ENCODE measurements around the gene CRACR2A.

CRACR2A gene

DNA sequence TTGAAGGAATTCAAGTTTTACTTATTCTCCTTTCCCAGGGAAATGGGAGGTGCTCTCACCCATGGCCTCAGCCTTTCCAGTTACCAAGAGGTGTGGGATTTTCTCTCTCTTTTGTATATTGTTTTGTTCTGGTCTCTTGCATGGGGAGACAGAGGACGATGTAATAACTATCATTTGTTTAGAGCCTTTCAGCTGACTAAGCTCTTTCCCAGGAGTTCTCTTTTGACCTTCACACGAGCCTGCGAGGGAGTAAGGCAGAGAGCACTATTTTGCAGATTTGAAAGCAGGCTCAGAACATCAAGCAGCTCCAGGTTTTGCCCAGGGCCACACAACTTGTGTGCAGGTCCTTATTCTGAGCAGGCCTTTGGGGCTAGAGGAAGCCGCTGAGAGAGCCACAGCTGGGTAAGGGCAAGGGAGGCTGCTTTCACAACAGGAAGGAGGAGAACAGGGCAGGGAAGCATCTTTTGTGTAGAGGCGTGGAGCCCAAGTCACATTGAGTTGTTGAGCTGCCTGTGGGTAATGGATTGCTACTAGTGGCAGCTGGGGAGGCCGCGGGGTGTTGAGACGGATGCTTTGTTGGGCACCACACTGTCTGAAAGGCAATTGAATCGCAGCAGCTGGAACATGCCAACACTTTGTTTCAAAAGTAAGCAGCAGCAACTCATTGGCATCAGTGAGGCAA is 145.7 kb downstream of the CRACR2A start:
- Histone ChIP-seq H3K4me1 (ENCODE audit: control insufficient read depth in 1 of 2, insufficient read depth in 2 of 2, low read length in 2 of 2) (no peaks in the 10 kb centered on the region), H4K12ac (ENCODE audit: low read depth, low read length) (no peak overlapping the region), H3K79me1 (ENCODE audit: low read length) (no peaks in the 10 kb centered on the region), H2AK5ac (ENCODE audit: low read length) (no peak overlapping the region), H2BK5ac (ENCODE audit: low read depth, low read length, poor library complexity) (no peak overlapping the region), H3K23ac (ENCODE audit: low read length) (no peak overlapping the region), H3K9me3 (ENCODE audit: insufficient read depth, low read depth, low read length) (no peaks in the 10 kb centered on the region), H3K27me3 (ENCODE audit: insufficient read depth, low read length) (peaks cover 5% of the 10 kb centered on the region), H4K91ac (ENCODE audit: low read depth, low read length) (no peak overlapping the region), H3K4me3 (ENCODE audit: low read depth, low read length) (no peak overlapping the region), H2AFZ (ENCODE audit: insufficient read depth, low read length, poor library complexity) (no peak overlapping the region), H2BK120ac (ENCODE audit: insufficient read depth, low read length, poor library complexity) (no peak overlapping the region), H3K27ac (ENCODE audit: low read depth, low read length) (no peak overlapping the region), H3K36me3 (ENCODE audit: control insufficient read depth in 1 of 2, insufficient read depth in 2 of 2, low read length in 2 of 2) (no peaks in the 10 kb centered on the region), H4K8ac (ENCODE audit: low read depth, low read length) (no peak overlapping the region), H3K4me2 (ENCODE audit: low read length) (no peak overlapping the region), H3K79me2 (ENCODE audit: control insufficient read depth, insufficient read depth, low read length, poor library complexity) (no peaks in the 10 kb centered on the region), H3K14ac (ENCODE audit: low read length) (no peak overlapping the region), H3K4ac (ENCODE audit: low read depth, low read length) (no peak overlapping the region), H3K9ac (ENCODE audit: low read length) (no peak overlapping the region), H3K18ac (ENCODE audit: low read length) (no peak overlapping the region), H2BK12ac (ENCODE audit: low read length) (no peak overlapping the region)
- DNase-seq: no peak
- no CpG with 5 or more reads among the region's 9 CpGs for WGBS (ENCODE audit: extremely low coverage, insufficient coverage, insufficient read length)

- H3K14ac ChIP-seq (ENCODE audit: low read length): no peak overlapping the region
- H3K9me3 ChIP-seq (ENCODE audit: insufficient read depth, low read depth, low read length): no peaks in the 10 kb centered on the region
- no peak overlapping the region for H3K18ac ChIP-seq (ENCODE audit: low read length)
- H3K4me3 ChIP-seq (ENCODE audit: low read depth, low read length): no peak overlapping the region
- no peak overlapping the region for H2BK12ac ChIP-seq (ENCODE audit: low read length)
- H3K36me3 ChIP-seq (ENCODE audit: control insufficient read depth in 1 of 2, insufficient read depth in 2 of 2, low read length in 2 of 2): no peaks in the 10 kb centered on the region
- no peaks in the 10 kb centered on the region for H3K4me1 ChIP-seq (ENCODE audit: control insufficient read depth in 1 of 2, insufficient read depth in 2 of 2, low read length in 2 of 2)
- H3K27me3 ChIP-seq (ENCODE audit: insufficient read depth, low read length): peaks cover 5% of the 10 kb centered on the region
- no peaks in the 10 kb centered on the region for H3K79me1 ChIP-seq (ENCODE audit: low read length)
- no peak for DNase-seq
- WGBS (ENCODE audit: extremely low coverage, insufficient coverage, insufficient read length): no CpG with 5 or more reads among the region's 10 CpGs
- no peak overlapping the region for H3K4ac ChIP-seq (ENCODE audit: low read depth, low read length)
- no peak overlapping the region for H2BK120ac ChIP-seq (ENCODE audit: insufficient read depth, low read length, poor library complexity)
- no peak overlapping the region for H4K12ac ChIP-seq (ENCODE audit: low read depth, low read length)
- H3K9ac ChIP-seq (ENCODE audit: low read length): no peak overlapping the region
- H3K4me2 ChIP-seq (ENCODE audit: low read length): no peak overlapping the region
- H3K23ac ChIP-seq (ENCODE audit: low read length): no peak overlapping the region
- H2AFZ ChIP-seq (ENCODE audit: insufficient read depth, low read length, poor library complexity): no peak overlapping the region
- H2AK5ac ChIP-seq (ENCODE audit: low read length): no peak overlapping the region
- no peak overlapping the region for H4K91ac ChIP-seq (ENCODE audit: low read depth, low read length)
- H3K27ac ChIP-seq (ENCODE audit: low read depth, low read length): no peak overlapping the region
- no peaks in the 10 kb centered on the region for H3K79me2 ChIP-seq (ENCODE audit: control insufficient read depth, insufficient read depth, low read length, poor library complexity)
- H2BK5ac ChIP-seq (ENCODE audit: low read depth, low read length, poor library complexity): no peak overlapping the region
- no peak overlapping the region for H4K8ac ChIP-seq (ENCODE audit: low read depth, low read length)
These were observed 146.8 kb downstream of the CRACR2A start for GRCh38 chr12:3606128-3606527.

DNA sequence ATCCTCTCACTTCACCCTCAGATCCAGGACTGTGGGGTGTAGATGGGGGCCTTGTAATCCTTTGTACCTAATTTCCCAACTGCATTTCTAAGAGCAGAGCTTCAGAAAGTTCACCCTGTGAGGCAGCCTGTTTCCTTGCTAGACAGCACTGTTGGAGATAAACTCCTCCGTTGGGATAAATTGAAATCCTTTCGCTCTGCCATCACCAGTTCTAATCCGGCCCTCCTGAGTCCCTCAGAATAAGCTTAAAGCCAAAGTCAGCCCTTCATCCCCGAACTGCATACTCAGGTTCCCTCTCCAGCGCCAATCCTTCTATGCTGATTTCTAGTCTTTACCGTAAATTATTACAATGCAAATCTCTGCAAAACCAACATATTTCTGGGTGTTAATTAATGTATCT is 147.2 kb downstream of the CRACR2A start:
- no peak overlapping the region for H3K4me2 ChIP-seq (ENCODE audit: low read length)
- no peak overlapping the region for H2AFZ ChIP-seq (ENCODE audit: insufficient read depth, low read length, poor library complexity)
- H3K27me3 ChIP-seq (ENCODE audit: insufficient read depth, low read length): peaks cover 7% of the 10 kb centered on the region
- H3K4me3 ChIP-seq (ENCODE audit: low read depth, low read length): no peak overlapping the region
- H2BK5ac ChIP-seq (ENCODE audit: low read depth, low read length, poor library complexity): no peak overlapping the region
- DNase-seq: no peak
- H4K8ac ChIP-seq (ENCODE audit: low read depth, low read length): no peak overlapping the region
- no peak overlapping the region for H4K12ac ChIP-seq (ENCODE audit: low read depth, low read length)
- no peaks in the 10 kb centered on the region for H3K4me1 ChIP-seq (ENCODE audit: control insufficient read depth in 1 of 2, insufficient read depth in 2 of 2, low read length in 2 of 2)
- no CpG with 5 or more reads among the region's 6 CpGs for WGBS (ENCODE audit: extremely low coverage, insufficient coverage, insufficient read length)
- no peaks in the 10 kb centered on the region for H3K79me1 ChIP-seq (ENCODE audit: low read length)
- H2BK120ac ChIP-seq (ENCODE audit: insufficient read depth, low read length, poor library complexity): no peak overlapping the region
- no peaks in the 10 kb centered on the region for H3K36me3 ChIP-seq (ENCODE audit: control insufficient read depth in 1 of 2, insufficient read depth in 2 of 2, low read length in 2 of 2)
- H3K9me3 ChIP-seq (ENCODE audit: insufficient read depth, low read depth, low read length): no peaks in the 10 kb centered on the region
- H3K9ac ChIP-seq (ENCODE audit: low read length): no peak overlapping the region
- no peak overlapping the region for H2BK12ac ChIP-seq (ENCODE audit: low read length)
- H2AK5ac ChIP-seq (ENCODE audit: low read length): no peak overlapping the region
- no peak overlapping the region for H4K91ac ChIP-seq (ENCODE audit: low read depth, low read length)
- H3K14ac ChIP-seq (ENCODE audit: low read length): no peak overlapping the region
- no peaks in the 10 kb centered on the region for H3K79me2 ChIP-seq (ENCODE audit: control insufficient read depth, insufficient read depth, low read length, poor library complexity)
- H3K4ac ChIP-seq (ENCODE audit: low read depth, low read length): no peak overlapping the region
- no peak overlapping the region for H3K27ac ChIP-seq (ENCODE audit: low read depth, low read length)
- no peak overlapping the region for H3K23ac ChIP-seq (ENCODE audit: low read length)
- H3K18ac ChIP-seq (ENCODE audit: low read length): no peak overlapping the region

DNA sequence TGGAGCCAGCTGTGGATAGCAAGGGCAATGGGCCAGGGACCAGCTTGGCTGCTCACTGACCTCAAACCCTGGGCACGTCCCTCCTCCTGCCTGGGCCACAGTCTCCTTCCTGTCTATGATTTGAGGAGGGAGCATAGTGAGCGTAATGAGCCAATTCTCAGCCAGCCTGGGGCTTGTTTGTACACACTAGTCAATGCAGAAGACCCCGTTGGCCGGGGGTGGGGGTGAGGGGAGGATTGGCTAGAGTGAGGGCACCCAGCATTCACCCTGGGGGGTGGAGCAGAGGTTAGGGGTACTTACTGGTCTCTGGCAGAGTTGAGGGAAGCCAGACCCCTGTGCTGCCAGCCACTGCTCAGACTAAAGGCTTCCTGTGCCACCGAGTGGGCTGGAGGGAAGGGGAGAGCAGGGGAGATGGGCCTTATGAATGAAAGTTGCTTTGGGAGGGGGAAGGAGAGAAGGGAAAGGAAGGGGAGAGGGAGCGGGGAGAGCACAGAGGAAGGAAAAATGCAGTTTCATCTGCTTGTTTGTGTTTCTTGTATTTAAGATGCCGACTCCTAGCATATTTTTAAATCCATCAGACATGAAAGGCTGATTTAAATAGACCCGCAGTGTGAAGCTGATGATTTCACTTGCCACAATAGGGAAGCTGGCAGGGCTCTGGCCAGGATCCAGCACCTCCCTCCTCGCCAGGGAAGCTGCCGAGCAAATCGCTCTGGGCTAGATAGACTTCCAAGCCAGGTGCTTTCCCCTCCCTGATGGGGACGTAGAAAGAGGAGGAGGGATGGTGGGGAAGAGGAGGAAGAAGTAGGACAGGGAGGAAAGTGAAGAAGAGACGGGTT is 147.9 kb downstream of the CRACR2A start:
- no peak overlapping the region for H3K4me3 ChIP-seq (ENCODE audit: low read depth, low read length)
- no peak overlapping the region for H3K4ac ChIP-seq (ENCODE audit: low read depth, low read length)
- no peaks in the 10 kb centered on the region for H3K36me3 ChIP-seq (ENCODE audit: control insufficient read depth in 1 of 2, insufficient read depth in 2 of 2, low read length in 2 of 2)
- no peak overlapping the region for H2AK5ac ChIP-seq (ENCODE audit: low read length)
- no peak overlapping the region for H2BK120ac ChIP-seq (ENCODE audit: insufficient read depth, low read length, poor library complexity)
- no peak overlapping the region for H4K8ac ChIP-seq (ENCODE audit: low read depth, low read length)
- no peak overlapping the region for H3K23ac ChIP-seq (ENCODE audit: low read length)
- no peak overlapping the region for H2BK5ac ChIP-seq (ENCODE audit: low read depth, low read length, poor library complexity)
- WGBS (ENCODE audit: extremely low coverage, insufficient coverage, insufficient read length): no CpG with 5 or more reads among the region's 13 CpGs
- no peak overlapping the region for H4K91ac ChIP-seq (ENCODE audit: low read depth, low read length)
- H3K27ac ChIP-seq (ENCODE audit: low read depth, low read length): no peak overlapping the region
- no peak overlapping the region for H3K14ac ChIP-seq (ENCODE audit: low read length)
- H2BK12ac ChIP-seq (ENCODE audit: low read length): no peak overlapping the region
- no peak overlapping the region for H3K18ac ChIP-seq (ENCODE audit: low read length)
- DNase-seq: no peak
- no peaks in the 10 kb centered on the region for H3K9me3 ChIP-seq (ENCODE audit: insufficient read depth, low read depth, low read length)
- no peaks in the 10 kb centered on the region for H3K79me2 ChIP-seq (ENCODE audit: control insufficient read depth, insufficient read depth, low read length, poor library complexity)
- H2AFZ ChIP-seq (ENCODE audit: insufficient read depth, low read length, poor library complexity): no peak overlapping the region
- no peak overlapping the region for H3K9ac ChIP-seq (ENCODE audit: low read length)
- H3K4me2 ChIP-seq (ENCODE audit: low read length): no peak overlapping the region
- no peaks in the 10 kb centered on the region for H3K79me1 ChIP-seq (ENCODE audit: low read length)
- H3K4me1 ChIP-seq (ENCODE audit: control insufficient read depth in 1 of 2, insufficient read depth in 2 of 2, low read length in 2 of 2): peaks cover 0 to 2% of the 10 kb centered on the region in 2 experiments
- no peak overlapping the region for H4K12ac ChIP-seq (ENCODE audit: low read depth, low read length)
- H3K27me3 ChIP-seq (ENCODE audit: insufficient read depth, low read length): peaks cover 7% of the 10 kb centered on the region
